ENCODE results near the gene MASTL.
"Not testable (repeated sequence)": the region's sequence is repeated elsewhere in the genome, so short reads cannot be mapped to it uniquely, and the experiment has no call there.

Gene MASTL

DNA sequence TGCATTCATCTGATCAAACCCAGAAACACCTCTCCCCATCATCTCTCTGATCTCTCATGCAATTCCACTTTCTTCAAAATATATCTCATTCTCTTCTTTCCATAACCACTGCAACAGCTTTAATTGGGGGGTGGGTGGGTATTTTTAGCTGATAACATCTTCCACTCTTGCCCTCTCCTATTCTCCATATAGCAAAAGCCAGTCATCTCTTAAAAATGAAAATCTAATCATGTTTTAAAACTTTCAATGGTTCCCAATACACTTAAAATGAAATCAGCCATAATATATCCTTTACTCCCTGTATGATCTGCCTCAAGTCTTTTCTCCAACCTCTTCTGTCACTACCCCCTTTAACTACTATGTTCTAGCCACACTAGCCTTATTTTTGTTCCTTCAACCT is 2.5 kb upstream of the MASTL start:
- Histone ChIP-seq H3K4me3 (replicated peaks; ENCODE audit: insufficient read depth, low read length) (peak overlapping the region; percentile 53), H3K27ac (replicated peaks) (peak overlapping the region; percentile 97), H3K27me3 (ENCODE audit: insufficient read depth, poor library complexity, severe bottlenecking) (no peaks in the 10 kb centered on the region)
- DNase-seq (ENCODE audit: low read depth in 1 of 2, low spot score in 1 of 2) = no peak
- TF ChIP-seq POLR2AphosphoS5 (IDR thresholded peaks at IDR 0.05; ENCODE audit: low read depth) (no peak), SPI1 (IDR thresholded peaks at IDR 0.05; ENCODE audit: borderline replicate concordance, low read depth) (no peak), GABPA (IDR thresholded peaks at IDR 0.05; ENCODE audit: low read depth) (no peak)
- TF ChIP-seq, protein P1, sequence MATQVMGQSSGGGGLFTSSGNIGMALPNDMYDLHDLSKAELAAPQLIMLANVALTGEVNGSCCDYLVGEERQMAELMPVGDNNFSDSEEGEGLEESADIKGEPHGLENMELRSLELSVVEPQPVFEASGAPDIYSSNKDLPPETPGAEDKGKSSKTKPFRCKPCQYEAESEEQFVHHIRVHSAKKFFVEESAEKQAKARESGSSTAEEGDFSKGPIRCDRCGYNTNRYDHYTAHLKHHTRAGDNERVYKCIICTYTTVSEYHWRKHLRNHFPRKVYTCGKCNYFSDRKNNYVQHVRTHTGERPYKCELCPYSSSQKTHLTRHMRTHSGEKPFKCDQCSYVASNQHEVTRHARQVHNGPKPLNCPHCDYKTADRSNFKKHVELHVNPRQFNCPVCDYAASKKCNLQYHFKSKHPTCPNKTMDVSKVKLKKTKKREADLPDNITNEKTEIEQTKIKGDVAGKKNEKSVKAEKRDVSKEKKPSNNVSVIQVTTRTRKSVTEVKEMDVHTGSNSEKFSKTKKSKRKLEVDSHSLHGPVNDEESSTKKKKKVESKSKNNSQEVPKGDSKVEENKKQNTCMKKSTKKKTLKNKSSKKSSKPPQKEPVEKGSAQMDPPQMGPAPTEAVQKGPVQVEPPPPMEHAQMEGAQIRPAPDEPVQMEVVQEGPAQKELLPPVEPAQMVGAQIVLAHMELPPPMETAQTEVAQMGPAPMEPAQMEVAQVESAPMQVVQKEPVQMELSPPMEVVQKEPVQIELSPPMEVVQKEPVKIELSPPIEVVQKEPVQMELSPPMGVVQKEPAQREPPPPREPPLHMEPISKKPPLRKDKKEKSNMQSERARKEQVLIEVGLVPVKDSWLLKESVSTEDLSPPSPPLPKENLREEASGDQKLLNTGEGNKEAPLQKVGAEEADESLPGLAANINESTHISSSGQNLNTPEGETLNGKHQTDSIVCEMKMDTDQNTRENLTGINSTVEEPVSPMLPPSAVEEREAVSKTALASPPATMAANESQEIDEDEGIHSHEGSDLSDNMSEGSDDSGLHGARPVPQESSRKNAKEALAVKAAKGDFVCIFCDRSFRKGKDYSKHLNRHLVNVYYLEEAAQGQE (IDR thresholded peaks at IDR 0.05; ENCODE audit: insufficient replicate concordance, low read depth) = no peak
- TF ChIP-seq, protein P2, sequence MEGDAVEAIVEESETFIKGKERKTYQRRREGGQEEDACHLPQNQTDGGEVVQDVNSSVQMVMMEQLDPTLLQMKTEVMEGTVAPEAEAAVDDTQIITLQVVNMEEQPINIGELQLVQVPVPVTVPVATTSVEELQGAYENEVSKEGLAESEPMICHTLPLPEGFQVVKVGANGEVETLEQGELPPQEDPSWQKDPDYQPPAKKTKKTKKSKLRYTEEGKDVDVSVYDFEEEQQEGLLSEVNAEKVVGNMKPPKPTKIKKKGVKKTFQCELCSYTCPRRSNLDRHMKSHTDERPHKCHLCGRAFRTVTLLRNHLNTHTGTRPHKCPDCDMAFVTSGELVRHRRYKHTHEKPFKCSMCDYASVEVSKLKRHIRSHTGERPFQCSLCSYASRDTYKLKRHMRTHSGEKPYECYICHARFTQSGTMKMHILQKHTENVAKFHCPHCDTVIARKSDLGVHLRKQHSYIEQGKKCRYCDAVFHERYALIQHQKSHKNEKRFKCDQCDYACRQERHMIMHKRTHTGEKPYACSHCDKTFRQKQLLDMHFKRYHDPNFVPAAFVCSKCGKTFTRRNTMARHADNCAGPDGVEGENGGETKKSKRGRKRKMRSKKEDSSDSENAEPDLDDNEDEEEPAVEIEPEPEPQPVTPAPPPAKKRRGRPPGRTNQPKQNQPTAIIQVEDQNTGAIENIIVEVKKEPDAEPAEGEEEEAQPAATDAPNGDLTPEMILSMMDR (IDR thresholded peaks at IDR 0.05; ENCODE audit: insufficient read depth, low read length) = no peak

DNA sequence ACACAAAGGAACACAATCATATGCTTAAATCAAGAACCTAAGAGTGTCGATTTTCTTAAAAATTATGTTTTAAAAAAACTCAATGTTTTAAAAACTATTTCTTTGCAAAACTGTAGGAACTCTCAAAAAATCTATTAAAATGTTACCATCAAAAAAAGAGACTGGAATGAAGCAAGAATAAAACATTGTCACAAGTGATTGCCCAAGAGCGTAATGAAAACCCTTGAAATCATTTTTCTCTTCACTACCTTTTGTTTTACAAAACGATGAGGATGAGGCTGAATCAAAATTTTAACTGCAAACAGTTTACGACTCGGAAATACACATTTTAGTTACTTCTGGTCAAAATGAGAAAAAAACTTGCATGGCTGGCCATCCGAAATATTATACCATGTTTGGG is 1.8 kb upstream of the MASTL start:
- TF ChIP-seq, protein P2 (IDR thresholded peaks at IDR 0.05; ENCODE audit: insufficient read depth, low read length) = no peak
- TF ChIP-seq POLR2AphosphoS5 (IDR thresholded peaks at IDR 0.05; ENCODE audit: low read depth) (no peak), GABPA (IDR thresholded peaks at IDR 0.05; ENCODE audit: low read depth) (no peak), SPI1 (IDR thresholded peaks at IDR 0.05; ENCODE audit: borderline replicate concordance, low read depth) (no peak)
- TF ChIP-seq, protein P1 (IDR thresholded peaks at IDR 0.05; ENCODE audit: insufficient replicate concordance, low read depth) = no peak
- DNase-seq (ENCODE audit: low read depth in 1 of 2, low spot score in 1 of 2) = no peak
- peak overlapping the region; percentile 53 for H3K4me3 ChIP-seq (replicated peaks; ENCODE audit: insufficient read depth, low read length)
- H3K27ac ChIP-seq (replicated peaks) = peak overlapping the region; percentile 97
- H3K27me3 ChIP-seq (ENCODE audit: insufficient read depth, poor library complexity, severe bottlenecking) = no peaks in the 10 kb centered on the region

DNA sequence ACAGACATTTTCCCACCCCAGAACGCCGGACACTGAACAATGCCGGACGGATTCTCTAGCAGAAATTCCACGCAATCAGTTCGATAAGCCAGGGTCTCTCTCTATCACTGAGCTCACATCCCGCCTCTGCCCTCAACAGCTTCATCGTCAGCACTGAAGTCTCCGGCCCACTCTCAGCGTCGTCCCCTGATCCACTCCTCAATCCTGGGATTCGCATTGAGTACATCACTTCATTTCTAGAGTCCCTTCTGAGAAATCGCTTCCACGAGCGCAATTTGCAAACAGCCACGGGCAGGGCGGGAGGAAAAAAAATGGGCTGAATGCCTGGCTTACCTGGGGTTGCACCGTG is 1.3 kb upstream of the MASTL start:
- TF ChIP-seq, protein P1 (IDR thresholded peaks at IDR 0.05; ENCODE audit: insufficient replicate concordance, low read depth) = no peak
- TF ChIP-seq SPI1 (IDR thresholded peaks at IDR 0.05; ENCODE audit: borderline replicate concordance, low read depth) = no peak
- TF ChIP-seq, protein P2 (IDR thresholded peaks at IDR 0.05; ENCODE audit: insufficient read depth, low read length) = no peak
- peak in 1 of 2 experiments; percentile 1 for DNase-seq (ENCODE audit: low read depth in 1 of 2, low spot score in 1 of 2)
- Histone ChIP-seq H3K27me3 (ENCODE audit: insufficient read depth, poor library complexity, severe bottlenecking) (no peaks in the 10 kb centered on the region), H3K27ac (replicated peaks) (peak overlapping the region; percentile 97), H3K4me3 (replicated peaks; ENCODE audit: insufficient read depth, low read length) (peak overlapping the region; percentile 53)

DNA sequence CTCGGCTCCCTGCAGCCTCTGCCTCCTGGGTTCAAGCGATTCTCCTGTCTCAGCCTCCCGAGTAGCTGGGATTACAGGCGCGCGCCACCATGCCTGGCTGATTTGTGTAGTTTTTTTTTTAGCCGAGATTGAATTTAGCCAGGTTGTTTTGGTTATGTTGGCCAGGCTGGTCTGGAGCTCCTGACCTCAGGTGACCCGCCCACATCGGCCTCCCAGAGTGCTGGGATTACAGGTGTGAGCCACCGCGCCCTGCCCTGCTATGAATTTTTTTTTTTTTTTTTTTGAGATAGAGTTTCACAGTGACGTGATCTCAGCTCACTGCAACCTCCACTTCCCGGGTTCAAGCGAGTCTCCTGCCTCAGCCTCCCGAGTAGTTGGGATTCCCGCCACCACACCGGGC is 1.4 kb downstream of the MASTL start:
- not testable (repeated sequence) for DNase-seq (ENCODE audit: low read depth in 1 of 2, low spot score in 1 of 2); H3K27me3 ChIP-seq (ENCODE audit: insufficient read depth, poor library complexity, severe bottlenecking)
- Histone ChIP-seq H3K4me3 (replicated peaks; ENCODE audit: insufficient read depth, low read length) (peak overlapping the region; percentile 53), H3K27ac (replicated peaks) (peak overlapping the region; percentile 97)

All from HL-60 (cell line).